ENCODE measurements around the gene C22orf31.
A peak's percentile ranks its signal among the peaks of the same experiment; 100 is the strongest.

C22orf31 gene

DNA sequence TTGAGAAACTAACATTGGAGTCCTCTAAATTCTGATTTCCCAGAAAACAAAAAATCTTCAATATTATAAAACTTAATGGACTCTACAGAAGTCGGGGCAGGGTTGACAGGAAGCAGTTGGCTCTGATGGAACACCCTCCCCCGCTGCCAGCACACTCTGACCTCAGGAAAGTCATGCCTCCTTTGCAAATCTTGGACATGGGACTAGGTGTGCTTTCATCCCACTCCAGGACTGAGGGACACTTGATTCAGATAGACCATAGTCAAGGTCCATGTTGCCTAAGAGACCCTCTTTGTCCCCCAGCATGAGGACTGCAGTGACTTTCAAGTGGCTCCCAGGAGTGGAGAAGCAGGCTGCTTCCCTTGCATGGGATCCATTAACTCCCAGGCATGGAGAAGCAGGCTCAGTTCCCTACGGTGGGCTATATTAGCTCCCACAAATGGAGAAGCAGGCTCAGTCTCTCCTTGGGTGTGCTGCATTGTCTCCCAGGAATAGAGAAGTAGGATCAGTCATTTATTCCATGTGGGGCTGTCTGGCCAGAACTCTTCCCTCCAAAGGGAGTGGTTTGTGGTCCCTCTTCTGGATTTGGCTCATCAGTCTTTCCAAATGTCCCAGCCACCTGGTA, 38.3 kb downstream of the C22orf31 start:
- DNase-seq = peak; percentile 38

GRCh38 chr22:29022101-29022817, 39.4 kb downstream of the C22orf31 start:
- peak; percentile 41 for DNase-seq

- peak; percentile 17 for DNase-seq
Observed at GRCh38 chr22:29018293-29019189, 43.1 kb downstream of the C22orf31 start.

GRCh38 chr22:29016067-29016938, 45.3 kb downstream of the C22orf31 start:
- no peak for DNase-seq

DNA sequence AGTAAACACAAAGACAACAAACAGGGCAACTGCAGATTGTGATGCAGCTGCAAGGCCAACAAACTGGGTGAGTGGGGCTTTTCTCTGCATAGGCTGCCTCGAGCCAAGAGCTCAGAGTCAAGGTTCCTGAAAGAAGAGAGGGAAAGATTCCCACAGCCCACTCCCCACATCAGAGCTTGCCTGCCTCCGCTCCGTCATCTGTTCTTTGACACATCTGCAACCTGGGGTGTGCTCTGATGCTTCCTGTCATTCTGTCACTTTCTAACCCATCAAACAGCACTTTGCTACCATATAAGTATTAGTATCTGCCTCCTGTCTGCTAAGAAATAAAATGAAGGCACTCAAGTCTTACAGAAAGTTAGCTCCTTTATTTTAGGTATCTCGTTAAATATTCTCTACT, 46.9 kb downstream of the C22orf31 start:
- no peak for DNase-seq

GRCh38 chr22:29014293-29014692, 47.3 kb downstream of the C22orf31 start:
- DNase-seq = no peak

DNA sequence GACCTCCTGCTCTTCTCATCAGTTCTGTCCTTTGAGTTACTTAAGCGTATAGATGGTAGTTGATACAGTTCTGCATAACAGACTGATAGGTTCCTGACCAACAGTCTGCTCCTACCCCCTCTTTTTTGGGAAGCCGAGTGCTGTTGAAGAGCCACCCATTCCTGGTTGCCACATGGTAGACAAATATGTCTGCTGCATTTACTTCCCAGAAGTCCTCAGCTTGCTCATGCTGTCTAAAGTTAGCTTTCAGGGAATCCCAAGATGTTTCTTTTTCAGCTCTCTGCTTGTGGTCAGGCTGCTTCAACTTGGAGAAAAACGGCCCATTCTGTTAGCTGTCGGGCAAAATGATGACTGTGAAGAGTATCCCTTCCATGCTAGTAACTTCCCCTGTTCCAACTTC, 48.7 kb downstream of the C22orf31 start:
- DNase-seq = no peak

GRCh38 chr22:29012101-29012433, 49.6 kb downstream of the C22orf31 start:
- no peak for DNase-seq

DNA sequence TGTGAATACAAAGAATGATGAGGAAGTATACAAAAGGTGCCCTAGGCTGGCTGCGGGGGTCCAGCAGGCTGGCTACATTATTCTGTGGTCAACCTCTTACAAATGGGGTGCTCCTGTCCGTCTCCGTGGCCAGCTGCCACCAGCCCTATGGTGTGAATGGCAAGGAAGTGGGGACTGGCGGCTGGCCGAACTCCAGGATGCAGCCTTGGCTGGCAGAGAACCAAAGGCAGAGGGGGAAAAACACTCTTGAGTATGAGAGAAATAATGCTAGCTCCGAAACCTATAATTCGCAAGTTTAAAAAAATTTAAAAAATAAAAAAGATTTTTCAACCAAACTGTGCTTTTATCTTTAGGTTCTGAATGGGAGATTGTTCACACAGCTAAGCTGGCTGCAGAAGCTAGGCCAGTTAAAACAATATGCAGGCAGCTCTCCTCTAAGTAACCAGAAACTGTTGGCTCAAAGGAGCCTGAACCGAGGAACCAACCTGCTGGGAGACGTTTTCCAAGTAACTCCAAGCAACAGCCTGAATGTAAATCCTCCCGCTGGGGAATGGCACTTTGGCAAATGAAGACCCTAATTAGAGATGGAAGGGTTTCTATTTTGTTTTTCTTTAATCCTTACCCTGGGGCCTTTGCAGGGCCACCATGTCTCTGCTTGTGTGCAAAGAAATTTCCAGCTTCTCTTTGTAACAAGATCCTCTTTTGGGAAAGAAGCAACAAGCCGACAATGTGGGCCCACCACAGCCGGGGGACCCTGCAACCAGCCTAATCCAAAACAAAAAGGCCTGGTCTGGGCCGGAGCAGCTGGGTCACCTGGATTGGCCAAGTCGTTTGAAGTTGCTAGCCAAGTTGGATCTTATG, 50.2 kb downstream of the C22orf31 start:
- no peak for DNase-seq

DNA sequence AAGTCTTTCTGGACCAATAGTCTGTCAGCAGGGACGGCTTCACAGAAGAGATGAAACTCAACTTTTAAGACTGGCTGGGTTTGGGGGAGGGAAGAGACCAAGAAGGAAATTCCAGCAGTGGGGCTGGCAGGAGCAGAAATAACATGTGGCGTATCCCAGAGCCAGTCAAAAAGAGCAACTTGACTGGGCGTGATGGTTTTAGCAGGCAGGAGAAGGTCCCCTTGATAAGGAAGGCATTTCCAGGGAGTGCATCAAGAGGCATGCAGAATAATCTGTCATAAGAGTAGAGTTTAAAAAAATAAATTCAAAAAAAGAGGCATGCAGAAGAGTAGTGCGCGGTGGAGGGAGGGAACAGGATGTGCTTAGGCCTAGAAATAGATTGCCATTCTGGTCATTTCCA, 52.5 kb downstream of the C22orf31 start:
- DNase-seq = no peak

Measured in islet precursor cell (in vitro differentiated cells).